Osteoblast (primary cell): ENCODE data around the gene PRUNE1. TPM values are rescaled to one million over a fixed set of nuclear protein-coding genes. Genes with fewer than 3 reads are reported as not detected.

Experiments
- DNase-seq: peaks from one replicate; pipeline ENCODE4 v3.0.0; 2011; ENCODE audit warnings: low spot score, mixed read lengths; ENCODE audit not compliant: insufficient read length; ENCODE audit errors: missing footprints
- H2AFZ ChIP-seq: 2 replicates; pipeline ENCODE4 v1.6.0; 2011; ENCODE audit warnings: mild to moderate bottlenecking, low read length
- H3K27ac ChIP-seq: 2 replicates; pipeline ENCODE4 v1.5.1; 2011; ENCODE audit warnings: mild to moderate bottlenecking, low read depth, low read length, moderate library complexity
- H3K27me3 ChIP-seq: 2 replicates; pipeline ENCODE4 v1.6.0; 2012; ENCODE audit warnings: mild to moderate bottlenecking, control low read depth, inconsistent platforms, low read length, moderate library complexity; ENCODE audit not compliant: insufficient read depth
- H3K36me3 ChIP-seq: 2 replicates; pipeline ENCODE4 v1.5.1; 2011; ENCODE audit warnings: mild to moderate bottlenecking, low read length, control low read depth, moderate library complexity; ENCODE audit not compliant: insufficient read depth
- H3K4me1 ChIP-seq: 2 replicates; pipeline ENCODE4 v1.5.1; 2011; ENCODE audit warnings: mild to moderate bottlenecking, low read length, control low read depth, moderate library complexity; ENCODE audit not compliant: insufficient read depth
- H3K4me2 ChIP-seq: 2 replicates; pipeline ENCODE4 v1.6.0; 2011; ENCODE audit warnings: mild to moderate bottlenecking, low read length; ENCODE audit not compliant: insufficient read depth
- H3K4me3 ChIP-seq: fragments of 200-600 bp; sonication (generic); 3 replicates; pipeline ENCODE4 v1.5.1; 2012; ENCODE audit warnings: mild to moderate bottlenecking, low read length, inconsistent platforms; ENCODE audit not compliant: insufficient read depth
- H3K79me2 ChIP-seq: 2 replicates; pipeline ENCODE4 v1.6.0; 2012; ENCODE audit warnings: mild to moderate bottlenecking, low read length, control low read depth, inconsistent platforms; ENCODE audit not compliant: insufficient read depth
- H3K9me3 ChIP-seq: 2 replicates; pipeline ENCODE4 v1.5.1; 2011; ENCODE audit warnings: low read depth, low read length, control low read depth
- H4K20me1 ChIP-seq: 2 replicates; pipeline ENCODE4 v1.6.0; 2012; ENCODE audit warnings: mild to moderate bottlenecking, low read length, control low read depth; ENCODE audit not compliant: insufficient read depth
- CTCF ChIP-seq: IDR thresholded peaks from 2 replicates; pipeline ENCODE4 v1.5.1; 2011; ENCODE audit warnings: mild to moderate bottlenecking, low read depth, low read length, moderate library complexity; ENCODE audit errors: extremely low read depth
- total RNA-seq: library from RNA; depleted of rRNA; stranded (reverse); fragments of >200 nt; gene quantifications from 2 replicates; pipeline ENCODE4 v1.2.3, GENCODE V29; 2012

PRUNE1 gene
- total RNA-seq, 1 donor = 11.6 TPM

- Histone ChIP-seq H3K36me3 (peaks cover 89% of the 10 kb centered on the region), H2AFZ (no peak overlapping the region), H3K4me1 (no peaks in the 10 kb centered on the region), H3K27me3 (no peaks in the 10 kb centered on the region), H4K20me1 (peaks cover 16% of the 10 kb centered on the region), H3K4me3 (no peak overlapping the region), H3K27ac (no peak overlapping the region), H3K4me2 (no peak overlapping the region), H3K9me3 (no peaks in the 10 kb centered on the region), H3K79me2 (peaks cover 24% of the 10 kb centered on the region)
- DNase-seq = no peak
- no peak for TF ChIP-seq CTCF
Observed at GRCh38 chr1:150963321-150964163, 44.7 kb upstream of the PRUNE1 start.

- Histone ChIP-seq H3K4me1 (no peaks in the 10 kb centered on the region), H3K4me2 (no peak overlapping the region), H3K4me3 (no peak overlapping the region), H2AFZ (no peak overlapping the region), H3K36me3 (peaks cover 88% of the 10 kb centered on the region), H3K79me2 (peaks cover 30% of the 10 kb centered on the region), H3K9me3 (no peaks in the 10 kb centered on the region), H3K27ac (no peak overlapping the region), H3K27me3 (no peaks in the 10 kb centered on the region), H4K20me1 (peaks cover 22% of the 10 kb centered on the region)
- no peak for DNase-seq
- TF ChIP-seq CTCF = no peak
Observed at GRCh38 chr1:150964164-150964489, 44.1 kb upstream of the PRUNE1 start.

GRCh38 chr1:150965605-150966004, 42.6 kb upstream of the PRUNE1 start:
- Histone ChIP-seq H3K27me3 (no peaks in the 10 kb centered on the region), H3K4me3 (no peak overlapping the region), H2AFZ (no peak overlapping the region), H4K20me1 (peaks cover 33% of the 10 kb centered on the region), H3K4me1 (peaks cover 4% of the 10 kb centered on the region), H3K79me2 (peaks cover 44% of the 10 kb centered on the region), H3K36me3 (peaks cover 78% of the 10 kb centered on the region), H3K4me2 (no peak overlapping the region), H3K27ac (no peak overlapping the region), H3K9me3 (no peaks in the 10 kb centered on the region)
- no peak for DNase-seq
- TF ChIP-seq CTCF = no peak

- Histone ChIP-seq H3K36me3 (peaks cover 74% of the 10 kb centered on the region), H3K9me3 (no peaks in the 10 kb centered on the region), H3K4me3 (no peak overlapping the region), H3K27me3 (no peaks in the 10 kb centered on the region), H3K4me2 (no peak overlapping the region), H3K4me1 (peaks cover 8% of the 10 kb centered on the region), H3K27ac (no peak overlapping the region), H3K79me2 (peaks cover 48% of the 10 kb centered on the region), H4K20me1 (peaks cover 37% of the 10 kb centered on the region), H2AFZ (no peak overlapping the region)
- DNase-seq = no peak
- no peak for TF ChIP-seq CTCF
Observed at GRCh38 chr1:150966011-150966410, 42.2 kb upstream of the PRUNE1 start.
